Measurements from ENCODE around the gene FOLR2. TPM values are rescaled to one million over a fixed set of nuclear protein-coding genes. Genes with fewer than 3 reads are reported as not detected.
"Not testable (repeated sequence)": the region's sequence is repeated elsewhere in the genome, so short reads cannot be mapped to it uniquely, and the experiment has no call there.

FOLR2 gene
- total RNA-seq, 1 donor from 2014 or later: not detected

DNA sequence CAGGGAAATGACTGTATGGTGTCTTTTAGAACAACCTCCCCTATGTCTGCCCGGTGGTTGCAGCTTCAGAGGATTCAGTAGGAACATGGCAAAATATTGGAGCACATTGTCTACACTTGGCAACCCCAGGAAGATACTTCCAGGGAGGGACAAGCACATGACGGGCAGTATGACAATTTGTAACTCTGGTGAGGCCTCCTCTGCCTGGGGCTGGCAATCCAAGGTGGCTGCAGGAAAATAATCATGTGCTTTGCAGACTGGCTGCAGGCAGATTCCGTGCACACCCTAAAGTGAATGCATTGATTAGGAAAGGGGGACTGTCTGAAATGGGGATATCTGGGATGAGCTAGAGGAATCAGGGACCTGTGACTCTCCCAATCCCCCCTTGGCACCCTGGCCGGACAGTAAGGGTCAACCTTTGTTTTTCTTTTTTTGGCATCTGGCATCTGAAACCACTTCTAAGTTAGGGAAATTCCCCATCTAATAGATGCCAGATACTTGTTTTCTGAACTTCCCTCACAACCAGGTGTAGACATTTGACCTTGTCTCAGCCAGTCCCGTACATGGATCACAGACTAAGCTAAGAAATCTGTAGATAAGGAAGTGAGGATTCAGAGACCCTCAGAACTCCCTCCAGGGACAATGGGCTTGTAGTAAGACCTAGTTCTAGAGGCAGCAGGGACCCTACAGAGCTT, 37.9 kb downstream of the FOLR2 start:
- H3K27me3 ChIP-seq (ENCODE audit: control insufficient read depth, insufficient read depth, low read length): peaks cover 4% of the 10 kb centered on the region
- TF ChIP-seq, protein P1, sequence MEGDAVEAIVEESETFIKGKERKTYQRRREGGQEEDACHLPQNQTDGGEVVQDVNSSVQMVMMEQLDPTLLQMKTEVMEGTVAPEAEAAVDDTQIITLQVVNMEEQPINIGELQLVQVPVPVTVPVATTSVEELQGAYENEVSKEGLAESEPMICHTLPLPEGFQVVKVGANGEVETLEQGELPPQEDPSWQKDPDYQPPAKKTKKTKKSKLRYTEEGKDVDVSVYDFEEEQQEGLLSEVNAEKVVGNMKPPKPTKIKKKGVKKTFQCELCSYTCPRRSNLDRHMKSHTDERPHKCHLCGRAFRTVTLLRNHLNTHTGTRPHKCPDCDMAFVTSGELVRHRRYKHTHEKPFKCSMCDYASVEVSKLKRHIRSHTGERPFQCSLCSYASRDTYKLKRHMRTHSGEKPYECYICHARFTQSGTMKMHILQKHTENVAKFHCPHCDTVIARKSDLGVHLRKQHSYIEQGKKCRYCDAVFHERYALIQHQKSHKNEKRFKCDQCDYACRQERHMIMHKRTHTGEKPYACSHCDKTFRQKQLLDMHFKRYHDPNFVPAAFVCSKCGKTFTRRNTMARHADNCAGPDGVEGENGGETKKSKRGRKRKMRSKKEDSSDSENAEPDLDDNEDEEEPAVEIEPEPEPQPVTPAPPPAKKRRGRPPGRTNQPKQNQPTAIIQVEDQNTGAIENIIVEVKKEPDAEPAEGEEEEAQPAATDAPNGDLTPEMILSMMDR (IDR thresholded peaks at IDR 0.05; ENCODE audit: insufficient read depth, low read length, severe bottlenecking): no peak
- DNase-seq (ENCODE audit: low read depth) (no peak), FAIRE-seq (no peak)
- H3K4me3 ChIP-seq (ENCODE audit: low read depth, low read length): no peak overlapping the region
- no peaks in the 10 kb centered on the region for H3K36me3 ChIP-seq (ENCODE audit: control insufficient read depth, insufficient read depth, low read length)

DNA sequence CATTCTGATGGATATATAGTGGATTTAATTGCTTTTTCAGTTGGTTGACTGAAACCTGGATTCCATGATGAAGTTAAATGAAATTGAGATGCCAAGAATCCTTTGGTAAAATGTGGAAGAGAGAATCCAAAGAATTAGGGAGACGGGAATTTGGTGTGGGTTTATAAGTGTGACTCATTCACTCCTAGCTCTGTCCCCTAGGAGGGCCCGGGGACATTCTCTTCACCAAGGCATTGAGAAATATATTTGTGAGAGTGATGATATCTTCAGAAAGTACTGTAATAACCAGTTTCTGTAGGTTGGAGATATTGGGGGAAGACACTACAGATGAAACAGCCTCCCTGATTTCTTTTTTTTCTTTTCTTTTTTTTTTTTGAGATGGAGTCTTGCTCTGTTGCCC, 41.0 kb downstream of the FOLR2 start:
- FAIRE-seq: no peak
- no peak for DNase-seq (ENCODE audit: low read depth)
- TF ChIP-seq, protein P1 (IDR thresholded peaks at IDR 0.05; ENCODE audit: insufficient read depth, low read length, severe bottlenecking): no peak
- Histone ChIP-seq H3K36me3 (ENCODE audit: control insufficient read depth, insufficient read depth, low read length) (no peaks in the 10 kb centered on the region), H3K4me3 (ENCODE audit: low read depth, low read length) (no peak overlapping the region), H3K27me3 (ENCODE audit: control insufficient read depth, insufficient read depth, low read length) (peaks cover 2% of the 10 kb centered on the region)

DNA sequence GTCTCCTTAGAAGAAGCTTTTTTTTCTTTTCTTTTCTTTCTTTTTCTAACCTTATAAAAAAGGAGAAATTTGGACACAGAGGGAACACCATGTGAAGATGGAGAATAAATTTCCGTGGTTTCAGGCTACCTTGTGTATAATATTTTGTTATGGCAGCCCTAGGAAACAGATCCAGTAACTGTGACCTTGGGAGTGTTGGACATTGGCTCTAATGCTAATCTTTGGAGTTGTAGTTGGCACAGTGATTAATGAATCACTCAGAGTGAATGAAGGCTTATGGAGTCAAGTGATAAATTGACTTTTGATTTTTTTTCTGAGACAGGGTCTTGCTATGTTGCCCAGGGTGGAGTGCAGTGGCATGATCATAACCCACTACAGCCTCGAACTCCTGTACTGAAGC, 42.9 kb downstream of the FOLR2 start:
- TF ChIP-seq, protein P1 (IDR thresholded peaks at IDR 0.05; ENCODE audit: insufficient read depth, low read length, severe bottlenecking): no peak
- no peak overlapping the region for H3K4me3 ChIP-seq (ENCODE audit: low read depth, low read length)
- FAIRE-seq: no peak
- peaks cover 2% of the 10 kb centered on the region for H3K27me3 ChIP-seq (ENCODE audit: control insufficient read depth, insufficient read depth, low read length)
- DNase-seq (ENCODE audit: low read depth): no peak
- H3K36me3 ChIP-seq (ENCODE audit: control insufficient read depth, insufficient read depth, low read length): no peaks in the 10 kb centered on the region

DNA sequence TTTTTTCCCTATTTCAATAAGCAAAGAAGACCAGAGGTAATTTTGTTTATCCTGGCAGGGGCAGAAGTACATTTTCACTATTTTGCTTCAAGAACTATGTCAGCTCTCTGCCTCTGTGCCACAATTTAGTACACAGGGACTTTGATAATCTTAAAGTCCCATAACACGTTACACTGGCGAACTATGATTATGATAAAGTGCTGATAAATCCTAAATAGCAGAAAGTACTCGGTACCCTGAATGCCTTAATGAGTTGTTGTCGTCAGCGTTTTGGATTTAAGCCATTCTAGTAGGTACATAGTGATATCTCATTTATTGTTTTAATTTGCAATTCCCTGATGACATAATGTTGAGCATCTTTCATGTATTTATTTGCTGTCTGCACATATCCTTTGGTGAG, 44.0 kb downstream of the FOLR2 start:
- Histone ChIP-seq H3K36me3 (ENCODE audit: control insufficient read depth, insufficient read depth, low read length) (no peaks in the 10 kb centered on the region), H3K4me3 (ENCODE audit: low read depth, low read length) (no peak overlapping the region), H3K27me3 (ENCODE audit: control insufficient read depth, insufficient read depth, low read length) (no peaks in the 10 kb centered on the region)
- DNase-seq (ENCODE audit: low read depth) (no peak), FAIRE-seq (no peak)
- TF ChIP-seq, protein P1 (IDR thresholded peaks at IDR 0.05; ENCODE audit: insufficient read depth, low read length, severe bottlenecking): no peak

DNA sequence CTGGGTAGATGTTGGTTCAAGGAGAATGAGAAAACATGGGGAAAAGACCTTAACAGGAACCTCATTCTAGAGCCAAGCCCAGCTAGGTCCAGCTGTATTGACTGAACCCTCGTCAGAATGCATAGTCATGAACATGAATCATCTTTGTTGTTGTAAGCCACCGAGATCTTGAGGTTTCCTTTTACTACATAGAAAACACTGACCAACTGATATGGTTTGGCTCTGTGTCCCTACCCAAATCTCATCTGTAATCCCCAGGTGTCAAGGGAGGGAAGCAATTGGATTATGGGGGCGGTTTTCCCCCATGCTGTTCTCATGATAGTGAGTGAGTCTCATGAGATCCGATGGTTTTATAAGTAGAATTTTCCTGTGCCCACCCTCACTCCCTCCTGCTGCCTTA, 46.8 kb downstream of the FOLR2 start:
- Histone ChIP-seq H3K27me3 (ENCODE audit: control insufficient read depth, insufficient read depth, low read length) (no peaks in the 10 kb centered on the region), H3K36me3 (ENCODE audit: control insufficient read depth, insufficient read depth, low read length) (no peaks in the 10 kb centered on the region), H3K4me3 (ENCODE audit: low read depth, low read length) (no peak overlapping the region)
- TF ChIP-seq, protein P1 (IDR thresholded peaks at IDR 0.05; ENCODE audit: insufficient read depth, low read length, severe bottlenecking): no peak
- peak; percentile 74 for DNase-seq (ENCODE audit: low read depth)
- FAIRE-seq: no peak

DNA sequence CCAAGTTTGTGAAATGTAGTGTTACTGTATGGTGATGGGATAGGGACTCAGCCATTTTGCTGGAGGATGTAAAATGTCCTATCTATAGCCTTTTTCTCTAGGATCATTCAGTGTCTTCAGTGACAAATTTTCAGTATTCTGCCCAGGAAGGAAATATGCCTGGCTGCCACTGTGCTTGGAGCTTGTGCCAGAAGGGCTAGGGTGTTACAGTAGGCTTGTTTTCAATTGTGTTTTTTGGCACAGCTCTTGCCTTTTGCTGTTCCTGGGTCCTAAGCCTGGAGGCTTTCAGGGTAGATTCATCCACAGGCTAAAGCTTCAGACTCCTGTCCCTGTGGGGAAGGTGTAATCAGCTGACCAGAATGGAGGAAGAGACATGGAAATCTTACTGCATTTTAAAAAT, 49.4 kb downstream of the FOLR2 start:
- Histone ChIP-seq H3K36me3 (ENCODE audit: control insufficient read depth, insufficient read depth, low read length) (no peaks in the 10 kb centered on the region), H3K4me3 (ENCODE audit: low read depth, low read length) (no peak overlapping the region), H3K27me3 (ENCODE audit: control insufficient read depth, insufficient read depth, low read length) (no peaks in the 10 kb centered on the region)
- DNase-seq (ENCODE audit: low read depth) (no peak), FAIRE-seq (no peak)
- TF ChIP-seq, protein P1 (IDR thresholded peaks at IDR 0.05; ENCODE audit: insufficient read depth, low read length, severe bottlenecking): no peak

DNA sequence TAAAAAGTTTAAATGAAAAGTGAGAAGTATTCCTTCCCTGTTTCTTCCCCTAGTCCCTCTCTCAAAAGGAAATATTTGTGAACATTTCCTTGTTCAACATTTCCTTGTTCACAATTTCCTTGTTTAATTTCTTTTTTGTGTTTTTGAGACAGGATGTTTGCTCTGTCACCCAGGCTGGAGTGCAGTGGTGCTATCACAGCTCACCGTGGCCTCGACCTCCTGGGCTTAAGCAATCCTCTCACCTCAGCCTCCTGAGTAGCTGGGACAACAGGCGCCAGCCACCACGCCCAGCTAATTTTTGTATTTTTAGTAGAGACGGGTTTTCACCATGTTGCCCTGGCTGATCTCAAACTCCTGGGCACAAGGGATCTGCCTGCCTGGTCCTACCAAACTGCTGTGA, 50.4 kb downstream of the FOLR2 start:
- not testable (repeated sequence) for H3K27me3 ChIP-seq (ENCODE audit: control insufficient read depth, insufficient read depth, low read length); DNase-seq (ENCODE audit: low read depth); FAIRE-seq; H3K4me3 ChIP-seq (ENCODE audit: low read depth, low read length); H3K36me3 ChIP-seq (ENCODE audit: control insufficient read depth, insufficient read depth, low read length)

Data from bronchial epithelial cell (primary cell).